ENCODE data around the gene BRAT1.
"Not testable (repeated sequence)": the region's sequence is repeated elsewhere in the genome, so short reads cannot be mapped to it uniquely, and the experiment has no call there.

The BRAT1 gene

GRCh38 chr7:2592375-2592865 lies 37.1 kb upstream of the BRAT1 start:
- H3K4me3 ChIP-seq (replicated peaks; ENCODE audit: low read depth, low read length) = no peak overlapping the region
- no peak for TF ChIP-seq CTCF (IDR thresholded peaks at IDR 0.05; ENCODE audit: low read length, missing control alignments)
- DNase-seq (ENCODE audit: low read depth) = no peak

GRCh38 chr7:2589941-2590340 lies 34.6 kb upstream of the BRAT1 start:
- DNase-seq (ENCODE audit: low read depth); H3K4me3 ChIP-seq (replicated peaks; ENCODE audit: low read depth, low read length): not testable (repeated sequence)

GRCh38 chr7:2589341-2589740 lies 34.0 kb upstream of the BRAT1 start:
- no peak for DNase-seq (ENCODE audit: low read depth)
- no peak overlapping the region for H3K4me3 ChIP-seq (replicated peaks; ENCODE audit: low read depth, low read length)
- TF ChIP-seq CTCF (IDR thresholded peaks at IDR 0.05; ENCODE audit: low read length, missing control alignments) = no peak

- no peak for TF ChIP-seq CTCF (IDR thresholded peaks at IDR 0.05; ENCODE audit: low read length, missing control alignments)
- no peak overlapping the region for H3K4me3 ChIP-seq (replicated peaks; ENCODE audit: low read depth, low read length)
- DNase-seq (ENCODE audit: low read depth) = no peak
These were observed 32.5 kb upstream of the BRAT1 start for GRCh38 chr7:2587778-2588177.

GRCh38 chr7:2587134-2587533 lies 31.8 kb upstream of the BRAT1 start:
- no peak overlapping the region for H3K4me3 ChIP-seq (replicated peaks; ENCODE audit: low read depth, low read length)
- TF ChIP-seq CTCF (IDR thresholded peaks at IDR 0.05; ENCODE audit: low read length, missing control alignments) = no peak

GRCh38 chr7:2586326-2587020 lies 31.1 kb upstream of the BRAT1 start:
- no peak for TF ChIP-seq CTCF (IDR thresholded peaks at IDR 0.05; ENCODE audit: low read length, missing control alignments)
- DNase-seq (ENCODE audit: low read depth) = no peak
- H3K4me3 ChIP-seq (replicated peaks; ENCODE audit: low read depth, low read length) = no peak overlapping the region

More at GRCh38 chr7:2587134-2587533, 31.8 kb upstream of the BRAT1 start:
- no peak for DNase-seq (ENCODE audit: low read depth)

- no peak for TF ChIP-seq CTCF (IDR thresholded peaks at IDR 0.05; ENCODE audit: low read length, missing control alignments)
- DNase-seq (ENCODE audit: low read depth) = no peak
- no peak overlapping the region for H3K4me3 ChIP-seq (replicated peaks; ENCODE audit: low read depth, low read length)
These were observed 30.1 kb upstream of the BRAT1 start for GRCh38 chr7:2585446-2585845.
